SK-N-SH treated with all-trans-retinoic acid at 6 μM for 48 hours (cell line): ENCODE results near the gene SPTB.
A peak's percentile ranks its signal among the peaks of the same experiment; 100 is the strongest.

Source experiments
- ATAC-seq: fragments of 200-7000 bp; cut with Tn5 transposase; 3 replicates; pipeline ENCODE4 v1.9.1; 2020; ENCODE audit warnings: mild to moderate bottlenecking, moderate library complexity
- ARNTL ChIP-seq: fragments of 450-650 bp; formaldehyde crosslinking; IDR thresholded peaks from 2 replicates; pipeline ENCODE4 v1.5.0; 2020; ENCODE audit warnings: low read depth, mild to moderate bottlenecking, moderate library complexity, borderline replicate concordance
- BACH2 ChIP-seq: fragments of 250-450 bp; sonication (Bioruptor Pico); IDR thresholded peaks from 2 replicates; pipeline ENCODE4 v1.9.0; 2021; ENCODE audit warnings: mild to moderate bottlenecking, borderline replicate concordance
- CREB5 ChIP-seq: fragments of 250-450 bp; sonication (Bioruptor Pico); IDR thresholded peaks from 2 replicates; pipeline ENCODE4 v1.5.1; 2020; ENCODE audit warnings: low read depth, mild to moderate bottlenecking, moderate library complexity
- CSDC2 ChIP-seq: fragments of 250-450 bp; sonication (Bioruptor Pico); IDR thresholded peaks from 2 replicates; pipeline ENCODE4 v1.5.0; 2020; ENCODE audit warnings: mild to moderate bottlenecking, moderate library complexity
- CSRNP3 ChIP-seq: fragments of 250-450 bp; sonication (Bioruptor Pico); IDR thresholded peaks from 2 replicates; pipeline ENCODE4 v1.5.1; 2021; ENCODE audit warnings: mild to moderate bottlenecking, moderate library complexity
- ESRRG ChIP-seq: fragments of 250-450 bp; sonication (Bioruptor Pico); IDR thresholded peaks from 2 replicates; pipeline ENCODE4 v1.6.1; 2021; ENCODE audit warnings: mild to moderate bottlenecking
- GLIS3 ChIP-seq: fragments of 250-450 bp; sonication (Bioruptor Pico); IDR thresholded peaks from 2 replicates; pipeline ENCODE4 v1.5.0; 2020; ENCODE audit warnings: mild to moderate bottlenecking, moderate library complexity
- ISL1 ChIP-seq: fragments of 250-450 bp; sonication (Bioruptor Pico); IDR thresholded peaks from 2 replicates; pipeline ENCODE4 v2.1.2; 2022; ENCODE audit warnings: mild to moderate bottlenecking, moderate library complexity
- OSR1 ChIP-seq: fragments of 250-450 bp; sonication (Bioruptor Pico); IDR thresholded peaks from 2 replicates; pipeline ENCODE4 v1.8.0; 2022; ENCODE audit warnings: moderate library complexity, mild to moderate bottlenecking, inconsistent platforms
- PATZ1 ChIP-seq: fragments of 250-450 bp; sonication (Bioruptor Pico); IDR thresholded peaks from 2 replicates; pipeline ENCODE4 v1.8.0; 2020; ENCODE audit warnings: mild to moderate bottlenecking, moderate library complexity, borderline replicate concordance
- PPARA ChIP-seq: fragments of 250-450 bp; sonication (Bioruptor Pico); IDR thresholded peaks from 2 replicates; pipeline ENCODE4 v1.5.0; 2020; ENCODE audit warnings: mild to moderate bottlenecking, borderline replicate concordance
- RARB ChIP-seq: fragments of 250-450 bp; sonication (Bioruptor Pico); IDR thresholded peaks from 2 replicates; pipeline ENCODE4 v1.8.0; 2021; ENCODE audit warnings: mild to moderate bottlenecking, moderate library complexity
- SNAI2 ChIP-seq: fragments of 250-450 bp; sonication (Bioruptor Pico); IDR thresholded peaks from 2 replicates; pipeline ENCODE4 v1.5.0; 2020; ENCODE audit warnings: mild to moderate bottlenecking, moderate library complexity
- TCF4 ChIP-seq: fragments of 250-450 bp; sonication (Bioruptor Pico); IDR thresholded peaks from 2 replicates; pipeline ENCODE4 v1.8.0; 2021; ENCODE audit warnings: mild to moderate bottlenecking, moderate library complexity, borderline replicate concordance
- TOX ChIP-seq: fragments of 250-450 bp; sonication (Bioruptor Pico); IDR thresholded peaks from 2 replicates; pipeline ENCODE4 v1.8.0; 2021; ENCODE audit warnings: mild to moderate bottlenecking, moderate library complexity, borderline replicate concordance
- TSHZ2 ChIP-seq: fragments of 250-450 bp; sonication (Bioruptor Pico); IDR thresholded peaks from 2 replicates; pipeline ENCODE4 v1.5.0; 2020; ENCODE audit warnings: mild to moderate bottlenecking, moderate library complexity
- ZC3H10 ChIP-seq: fragments of 250-450 bp; sonication (Bioruptor Pico); IDR thresholded peaks from 2 replicates; pipeline ENCODE4 v1.5.1; 2021; ENCODE audit warnings: mild to moderate bottlenecking, moderate library complexity
- ZFP30 ChIP-seq: fragments of 450-650 bp; formaldehyde crosslinking; IDR thresholded peaks from 2 replicates; pipeline ENCODE4 v1.5.0; 2022; ENCODE audit warnings: mild to moderate bottlenecking, moderate library complexity
- ZNF565 ChIP-seq: fragments of 450-650 bp; formaldehyde crosslinking; conservative IDR thresholded peaks from 2 replicates; pipeline ENCODE4 v1.5.0; 2020; ENCODE audit warnings: low read depth, mild to moderate bottlenecking, moderate library complexity
- ZNF70 ChIP-seq: fragments of 450-650 bp; formaldehyde crosslinking; IDR thresholded peaks from 2 replicates; pipeline ENCODE4 v1.5.0; 2020; ENCODE audit warnings: mild to moderate bottlenecking, moderate library complexity
- ZNF8 ChIP-seq: fragments of 450-650 bp; formaldehyde crosslinking; IDR thresholded peaks from 2 replicates; pipeline ENCODE4 v1.5.0; 2020; ENCODE audit warnings: mild to moderate bottlenecking, moderate library complexity

SPTB gene

GRCh38 chr14:64846319-64846718 is 33.4 kb downstream of the SPTB start:
- peak; percentile 31; the same call in 2 of the 3 replicates for ATAC-seq
- TF ChIP-seq ZNF565 (CRISPR knock-in tag) (no peak), CREB5 (no peak), TCF4 (CRISPR knock-in tag) (no peak), PPARA (CRISPR knock-in tag) (no peak), ISL1 (CRISPR knock-in tag) (no peak), CSRNP3 (no peak)

GRCh38 chr14:64845878-64846277 is 33.8 kb downstream of the SPTB start:
- ATAC-seq = peak; percentile 79
- TF ChIP-seq ISL1 (CRISPR knock-in tag) (0 out of 2 replicates have a peak, but pooled peaks have one; percentile 33), ZNF8 (CRISPR knock-in tag) (no peak)

- TF ChIP-seq ZNF8 (CRISPR knock-in tag) (no peak), CSRNP3 (no peak), PATZ1 (CRISPR knock-in tag) (no peak), ARNTL (CRISPR knock-in tag) (no peak), ZNF565 (CRISPR knock-in tag) (no peak), TCF4 (CRISPR knock-in tag) (no peak), ISL1 (CRISPR knock-in tag) (no peak), SNAI2 (CRISPR knock-in tag) (no peak), TOX (CRISPR knock-in tag) (no peak), TSHZ2 (no peak), CSDC2 (CRISPR knock-in tag) (no peak), BACH2 (no peak), CREB5 (no peak), OSR1 (CRISPR knock-in tag) (no peak), ZFP30 (CRISPR knock-in tag) (no peak), ESRRG (CRISPR knock-in tag) (no peak), ZNF70 (CRISPR knock-in tag) (no peak), ZC3H10 (no peak), RARB (CRISPR knock-in tag) (no peak), GLIS3 (CRISPR knock-in tag) (no peak)
- TF ChIP-seq, all 23 proteins: peak for 0
- ATAC-seq = no peak
Observed at GRCh38 chr14:64844969-64845536, 34.7 kb downstream of the SPTB start.
